DMS114 treated with DMSO at 0.1 percent for 48 hours (cell line): Measurements from ENCODE around the gene GPI.
A peak's percentile ranks its signal among the peaks of the same experiment; 100 is the strongest.

Source experiments
- DNase-seq: peaks from one replicate; lab custom pipeline; 2025; ENCODE audit not compliant: unreplicated experiment; lab: John Stamatoyannopoulos, UW

The GPI gene

GRCh38 chr19:34402074-34402600, 37.1 kb downstream of the GPI start:
- DNase-seq: no peak

- DNase-seq: no peak
These were observed 38.8 kb downstream of the GPI start for GRCh38 chr19:34403784-34404108.

- DNase-seq: peak; percentile 85
These were observed 39.3 kb downstream of the GPI start, which contains the start of gene PDCD2L for GRCh38 chr19:34404109-34404909. TSS of gene PDCD2L (plus strand) at chr19:34404399. CDS start at chr19:34404431, 32 bp downstream.

GRCh38 chr19:34405892-34406660, 41.1 kb downstream of the GPI start:
- no peak for DNase-seq

GRCh38 chr19:34408411-34408810, 43.4 kb downstream of the GPI start:
- DNase-seq: no peak

GRCh38 chr19:34409189-34410164, 44.5 kb downstream of the GPI start:
- no peak for DNase-seq

- DNase-seq: no peak
These were observed 46.2 kb downstream of the GPI start for GRCh38 chr19:34411216-34411615.

GRCh38 chr19:34416021-34416545, 51.1 kb downstream of the GPI start:
- no peak for DNase-seq

GRCh38 chr19:34418300-34418699, 53.3 kb downstream of the GPI start:
- no peak for DNase-seq

GRCh38 chr19:34426096-34426661, 61.2 kb downstream of the GPI start:
- no peak for DNase-seq

- DNase-seq: no peak
These were observed 63.7 kb downstream of the GPI start for GRCh38 chr19:34428549-34429285.

GRCh38 chr19:34429553-34429952, 64.6 kb downstream of the GPI start:
- DNase-seq: no peak

- DNase-seq: peak; percentile 74
These were observed 66.0 kb downstream of the GPI start for GRCh38 chr19:34430738-34431625.

- DNase-seq: no peak
These were observed 66.8 kb downstream of the GPI start for GRCh38 chr19:34431681-34432402.

GRCh38 chr19:34432797-34433196, 67.8 kb downstream of the GPI start:
- no peak for DNase-seq

- no peak for DNase-seq
These were observed 71.7 kb downstream of the GPI start for GRCh38 chr19:34436716-34437115.

- DNase-seq: no peak
These were observed 83.2 kb downstream of the GPI start for GRCh38 chr19:34448191-34448590.
